Lung (tissue), 12 donors: ENCODE data around the gene SPATA6L. TPM values are rescaled to one million over a fixed set of nuclear protein-coding genes. Genes with fewer than 3 reads are reported as not detected.

ENCODE experiments used
- ATAC-seq: fragments of 200-7000 bp; cut with Tn5 transposase; one replicate; pipeline ENCODE4 v1.9.1; 2020; ENCODE audit warnings: moderate number of reproducible peaks; ENCODE audit not compliant: insufficient read depth, low FRiP score
- DNase-seq, 3 donors: peaks; one replicate each; pipeline ENCODE4 v3.0.0-alpha.2; 2013 to 2017
- H3K27ac ChIP-seq, 2 donors: one replicate each; pipeline ENCODE4 v1.5.1; 2013; ENCODE audit warnings: mild to moderate bottlenecking in 2 of 2, moderate library complexity in 2 of 2, control low read depth in 1 of 2, inconsistent platforms in 1 of 2, low read depth in 1 of 2, low read length in 1 of 2
- H3K27me3 ChIP-seq, 3 donors: one replicate each; pipeline ENCODE4 v1.5.1; 2013; ENCODE audit warnings: low read length in 2 of 3; ENCODE audit not compliant: control insufficient read depth in 3 of 3, insufficient read depth in 3 of 3
- H3K36me3 ChIP-seq, 4 donors: one replicate each; pipeline ENCODE4 v1.5.1; 2013; ENCODE audit warnings: low read length in 4 of 4, mild to moderate bottlenecking in 1 of 4, moderate library complexity in 1 of 4; ENCODE audit not compliant: control insufficient read depth in 4 of 4, insufficient read depth in 4 of 4
- H3K4me1 ChIP-seq, 5 donors: one replicate each; pipeline ENCODE4 v1.5.1; 2013; ENCODE audit warnings: low read length in 5 of 5, mild to moderate bottlenecking in 2 of 5, moderate library complexity in 1 of 5; ENCODE audit not compliant: control insufficient read depth in 5 of 5, insufficient read depth in 5 of 5
- H3K4me3 ChIP-seq: one replicate; pipeline ENCODE4 v1.5.1; 2013; ENCODE audit warnings: mild to moderate bottlenecking, control low read depth, moderate library complexity
- H3K9ac ChIP-seq, 2 donors: one replicate each; pipeline ENCODE4 v1.5.1; 2013; ENCODE audit warnings: low read length in 2 of 2, control low read depth in 1 of 2; ENCODE audit not compliant: insufficient read depth in 1 of 2
- H3K9me3 ChIP-seq, 4 donors: one replicate each; pipeline ENCODE4 v1.5.1; 2013; ENCODE audit warnings: low read length in 3 of 4, mild to moderate bottlenecking in 1 of 4, moderate library complexity in 1 of 4; ENCODE audit not compliant: control insufficient read depth in 4 of 4, insufficient read depth in 3 of 4
- WGBS, 2 donors: extraction: QIAGEN DNeasy Blood & Tissue Kit; methylation state at CpG; one replicate each; pipeline ENCODE4 v1.1.7; 2013; 5-methylcytosine and 5-hydroxymethylcytosine counted together
- polyA plus RNA-seq, 2 donors: library from polyadenylated mRNA; stranded (reverse); fragments of 200-250 nt; gene quantifications; one replicate each; pipeline ENCODE4 v1.2.1, GENCODE V29; 2013
- total RNA-seq, 2 donors: library from RNA; depleted of rRNA in 1 of 2; stranded (reverse); fragments of >200 nt in 1 of 2; gene quantifications; one replicate each; pipeline ENCODE4 v1.2.1, GENCODE V29; 2014 to 2021
- TF ChIP-seq, protein P1 (sequence below): IDR thresholded peaks from 2 replicates; pipeline ENCODE4 v1.5.1; 2012; ENCODE audit warnings: mild to moderate bottlenecking; ENCODE audit errors: control extremely low read depth, extremely low read depth
- donor health status: control.
- donor health status: control.
- donor health status: Bipolar disorder and iron deficiency.
- donor health status: healthy.
- donor health status: DM: yes; HTN: yes; CAD: no.

The SPATA6L gene
- total and polyA plus RNA-seq, 4 donors = 2.1 to 25.6 (median 11.4) TPM

DNA sequence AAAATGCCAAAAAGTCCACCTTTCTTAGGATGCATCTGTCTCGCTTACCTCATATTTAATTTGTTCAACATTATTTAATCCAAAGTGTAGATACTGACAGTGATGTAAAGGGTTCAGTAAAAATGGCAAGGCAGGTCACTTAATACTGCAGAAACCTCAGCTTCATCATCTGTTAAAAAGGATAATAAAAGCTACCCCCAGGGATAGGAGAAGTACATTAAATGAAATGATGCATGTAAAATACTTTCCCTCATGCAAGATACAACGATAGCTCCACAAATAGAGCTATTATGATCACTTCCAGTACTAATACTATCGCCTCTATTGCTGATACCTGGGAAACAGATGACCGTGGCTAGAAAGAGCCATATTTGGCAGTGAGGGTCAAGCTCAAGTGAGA lies 93.1 kb downstream of the SPATA6L start:
- peaks cover 0 to 5% (median 0%) of the 10 kb centered on the region in 4 donors for H3K36me3 ChIP-seq
- H3K9me3 ChIP-seq = no peaks in the 10 kb centered on the region
- TF ChIP-seq, protein P1, sequence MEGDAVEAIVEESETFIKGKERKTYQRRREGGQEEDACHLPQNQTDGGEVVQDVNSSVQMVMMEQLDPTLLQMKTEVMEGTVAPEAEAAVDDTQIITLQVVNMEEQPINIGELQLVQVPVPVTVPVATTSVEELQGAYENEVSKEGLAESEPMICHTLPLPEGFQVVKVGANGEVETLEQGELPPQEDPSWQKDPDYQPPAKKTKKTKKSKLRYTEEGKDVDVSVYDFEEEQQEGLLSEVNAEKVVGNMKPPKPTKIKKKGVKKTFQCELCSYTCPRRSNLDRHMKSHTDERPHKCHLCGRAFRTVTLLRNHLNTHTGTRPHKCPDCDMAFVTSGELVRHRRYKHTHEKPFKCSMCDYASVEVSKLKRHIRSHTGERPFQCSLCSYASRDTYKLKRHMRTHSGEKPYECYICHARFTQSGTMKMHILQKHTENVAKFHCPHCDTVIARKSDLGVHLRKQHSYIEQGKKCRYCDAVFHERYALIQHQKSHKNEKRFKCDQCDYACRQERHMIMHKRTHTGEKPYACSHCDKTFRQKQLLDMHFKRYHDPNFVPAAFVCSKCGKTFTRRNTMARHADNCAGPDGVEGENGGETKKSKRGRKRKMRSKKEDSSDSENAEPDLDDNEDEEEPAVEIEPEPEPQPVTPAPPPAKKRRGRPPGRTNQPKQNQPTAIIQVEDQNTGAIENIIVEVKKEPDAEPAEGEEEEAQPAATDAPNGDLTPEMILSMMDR = no peak
- H3K27me3 ChIP-seq = no peaks in the 10 kb centered on the region
- no peak overlapping the region for H3K27ac ChIP-seq
- 81 to 95% methylated on average over 4 of the region's 4 CpGs for WGBS, 2 donors
- DNase-seq (no peak), ATAC-seq (no peak)
- no peak overlapping the region for H3K9ac ChIP-seq
- no peak overlapping the region for H3K4me3 ChIP-seq
- H3K4me1 ChIP-seq = peaks cover 0 to 2% (median 0%) of the 10 kb centered on the region in 5 donors

DNA sequence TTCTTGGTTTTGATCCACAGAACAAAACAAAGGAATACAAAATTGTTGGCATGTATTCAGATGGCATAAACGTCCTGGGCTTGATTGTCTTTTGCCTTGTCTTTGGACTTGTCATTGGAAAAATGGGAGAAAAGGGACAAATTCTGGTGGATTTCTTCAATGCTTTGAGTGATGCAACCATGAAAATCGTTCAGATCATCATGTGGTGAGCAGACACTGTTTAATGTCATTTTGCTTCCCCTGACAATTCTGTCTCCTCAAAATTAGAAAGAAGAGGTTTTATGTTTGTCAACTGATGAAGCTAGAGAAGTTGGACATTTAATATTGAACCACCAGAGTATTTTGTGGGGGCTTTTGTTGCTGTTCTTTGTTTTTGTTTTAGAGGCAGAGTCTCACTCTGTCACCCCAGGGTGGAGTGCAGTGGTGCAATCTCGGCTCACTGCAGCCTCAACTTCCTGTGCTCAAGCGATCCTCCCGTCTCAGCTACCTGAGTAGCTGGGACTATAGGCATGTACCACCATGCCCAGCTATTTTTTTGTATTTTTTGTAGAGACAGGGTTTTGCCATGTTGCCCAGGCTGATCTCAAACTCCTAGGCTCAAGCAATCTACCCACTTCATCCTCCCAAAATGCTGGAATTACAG lies 94.0 kb downstream of the SPATA6L start:
- WGBS, 2 donors = 53 to 61% methylated on average over 5 of the region's 5 CpGs
- Histone ChIP-seq H3K9me3 (no peaks in the 10 kb centered on the region), H3K4me1 (peaks cover 0 to 2% (median 0%) of the 10 kb centered on the region in 5 donors), H3K4me3 (no peak overlapping the region), H3K36me3 (peaks cover 0 to 9% (median 0%) of the 10 kb centered on the region in 4 donors), H3K27ac (no peak overlapping the region), H3K9ac (no peak overlapping the region), H3K27me3 (no peaks in the 10 kb centered on the region)
- TF ChIP-seq, protein P1 = no peak
- no peak for ATAC-seq
- no peak for DNase-seq

DNA sequence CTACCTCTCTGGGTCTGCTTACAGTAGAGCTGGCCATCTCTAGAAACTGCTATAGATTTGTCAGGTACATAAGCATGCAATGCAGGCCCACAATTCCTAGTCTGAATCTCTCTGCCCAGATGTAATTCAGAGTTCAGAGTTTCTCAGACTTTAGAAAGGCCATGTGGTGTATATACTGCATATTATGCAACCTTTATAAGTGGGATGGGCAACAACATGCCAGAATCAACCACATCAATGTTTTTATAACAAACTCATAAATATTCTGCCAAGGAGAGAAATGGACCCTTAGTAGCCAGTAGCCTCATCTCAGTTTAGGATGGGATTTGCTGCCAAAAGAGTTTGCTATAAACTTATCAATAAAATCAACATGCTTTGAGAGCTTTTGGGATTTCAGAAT lies 97.2 kb downstream of the SPATA6L start:
- no peak overlapping the region for H3K9ac ChIP-seq
- H3K27me3 ChIP-seq = no peaks in the 10 kb centered on the region
- H3K27ac ChIP-seq = no peak overlapping the region
- H3K36me3 ChIP-seq = peaks cover 0 to 9% (median 0%) of the 10 kb centered on the region in 4 donors
- peaks cover 0 to 2% (median 0%) of the 10 kb centered on the region in 4 donors for H3K9me3 ChIP-seq
- ATAC-seq = no peak
- TF ChIP-seq, protein P1 = no peak
- peaks cover 0 to 2% (median 0%) of the 10 kb centered on the region in 5 donors for H3K4me1 ChIP-seq
- H3K4me3 ChIP-seq = no peak overlapping the region
- DNase-seq = no peak

DNA sequence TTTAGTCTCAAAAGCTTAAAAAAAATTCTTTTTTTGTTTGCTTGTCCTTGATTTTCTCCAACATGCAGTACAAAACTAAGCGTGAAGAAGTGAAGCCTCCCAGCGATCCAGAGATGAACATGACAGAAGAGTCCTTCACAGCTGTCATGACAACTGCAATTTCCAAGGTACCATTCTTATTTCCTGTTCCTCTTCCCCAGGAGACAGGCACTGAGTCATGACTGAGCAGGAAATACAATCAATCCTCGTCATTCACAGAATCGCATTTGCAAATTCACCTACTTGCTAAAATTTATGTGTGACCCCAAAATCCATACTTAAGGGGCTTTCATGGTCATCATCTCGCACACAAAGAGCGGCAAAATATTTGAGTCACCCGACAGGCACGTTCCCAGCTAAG lies 98.7 kb downstream of the SPATA6L start:
- Histone ChIP-seq H3K9ac (no peak overlapping the region), H3K27me3 (no peaks in the 10 kb centered on the region), H3K9me3 (peaks cover 0 to 3% (median 0%) of the 10 kb centered on the region in 4 donors), H3K4me1 (no peaks in the 10 kb centered on the region), H3K27ac (no peak overlapping the region), H3K36me3 (peaks cover 0 to 10% (median 0%) of the 10 kb centered on the region in 4 donors), H3K4me3 (no peak overlapping the region)
- TF ChIP-seq, protein P1 = no peak
- WGBS, 2 donors = 80 to 81% methylated on average over 8 of the region's 8 CpGs
- DNase-seq (no peak), ATAC-seq (no peak)
